ENCODE data around the gene PCDHA2. TPM values are rescaled to one million over a fixed set of nuclear protein-coding genes. Genes with fewer than 3 reads are reported as not detected.
"Not testable (repeated sequence)": the region's sequence is repeated elsewhere in the genome, so short reads cannot be mapped to it uniquely, and the experiment has no call there.

Gene PCDHA2
- total RNA-seq, 2 experiments from 2014 or later = not detected

DNA sequence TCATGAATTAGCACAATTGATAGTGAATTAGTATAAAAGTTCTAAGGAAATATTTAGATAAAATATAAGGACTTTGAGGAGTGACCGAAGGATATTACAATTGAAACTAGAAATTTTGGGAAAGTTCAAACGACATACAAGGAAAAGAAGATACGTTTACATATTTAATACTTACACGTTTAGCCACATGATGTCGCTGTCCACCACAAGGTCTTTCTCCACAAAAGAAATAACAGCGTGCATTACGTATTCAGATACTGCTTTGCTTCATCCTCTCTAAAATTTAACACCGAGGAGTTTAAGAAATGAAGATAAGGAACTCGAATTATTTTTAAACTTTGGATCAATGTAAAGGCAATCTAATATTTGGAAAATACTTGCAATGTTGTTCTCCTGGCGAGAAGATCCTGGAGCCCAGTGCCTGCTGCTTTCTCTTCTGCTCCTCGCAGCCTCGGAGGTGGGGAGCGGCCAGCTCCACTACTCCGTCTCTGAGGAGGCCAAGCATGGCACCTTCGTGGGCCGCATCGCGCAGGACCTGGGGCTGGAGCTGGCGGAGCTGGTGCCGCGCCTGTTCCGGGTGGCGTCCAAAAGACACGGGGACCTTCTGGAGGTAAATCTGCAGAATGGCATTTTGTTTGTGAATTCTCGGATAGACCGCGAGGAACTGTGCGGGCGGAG, 6.3 kb downstream of the PCDHA2 start, which contains the start of gene PCDHA3:
Gene PCDHA3 (plus strand): TSS at position 242 of the 678 bp plus-strand sequence.
- H3K36me3 Mint-ChIP-seq = no peaks in the 10 kb centered on the region
- no peak for DNase-seq
- no peak for ATAC-seq (ENCODE audit: low read depth)
- H3K27me3 Mint-ChIP-seq = no peaks in the 10 kb centered on the region
- POLR2A ChIA-PET = no interaction called here
- H3K4me1 Mint-ChIP-seq = no peaks in the 10 kb centered on the region
- H3K4me3 Mint-ChIP-seq = no peak within 1 kb of the TSS
- no peak within 1 kb of the TSS for H3K27ac Mint-ChIP-seq
- peaks cover 13% of the 10 kb centered on the region for H3K9me3 Mint-ChIP-seq

DNA sequence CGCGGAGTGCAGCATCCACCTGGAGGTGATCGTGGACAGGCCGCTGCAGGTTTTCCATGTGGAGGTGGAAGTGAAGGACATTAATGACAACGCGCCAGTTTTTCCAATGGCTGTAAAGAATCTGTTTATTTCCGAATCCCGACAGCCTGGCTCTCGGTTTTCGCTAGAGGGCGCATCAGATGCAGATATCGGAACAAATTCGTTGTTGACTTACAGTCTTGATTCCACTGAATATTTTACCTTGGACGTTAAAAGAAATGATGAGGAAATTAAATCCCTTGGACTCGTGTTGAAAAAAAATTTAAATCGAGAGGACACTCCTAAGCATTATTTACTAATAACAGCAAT, 6.8 kb downstream of the PCDHA2 start:
- ATAC-seq (ENCODE audit: low read depth) (no peak), DNase-seq (no peak)
- H3K4me3 Mint-ChIP-seq = no peak overlapping the region
- no peaks in the 10 kb centered on the region for H3K36me3 Mint-ChIP-seq
- H3K4me1 Mint-ChIP-seq = no peaks in the 10 kb centered on the region
- H3K27me3 Mint-ChIP-seq = no peaks in the 10 kb centered on the region
- H3K9me3 Mint-ChIP-seq = peaks cover 14% of the 10 kb centered on the region
- POLR2A ChIA-PET = no interaction called here
- no peak overlapping the region for H3K27ac Mint-ChIP-seq

DNA sequence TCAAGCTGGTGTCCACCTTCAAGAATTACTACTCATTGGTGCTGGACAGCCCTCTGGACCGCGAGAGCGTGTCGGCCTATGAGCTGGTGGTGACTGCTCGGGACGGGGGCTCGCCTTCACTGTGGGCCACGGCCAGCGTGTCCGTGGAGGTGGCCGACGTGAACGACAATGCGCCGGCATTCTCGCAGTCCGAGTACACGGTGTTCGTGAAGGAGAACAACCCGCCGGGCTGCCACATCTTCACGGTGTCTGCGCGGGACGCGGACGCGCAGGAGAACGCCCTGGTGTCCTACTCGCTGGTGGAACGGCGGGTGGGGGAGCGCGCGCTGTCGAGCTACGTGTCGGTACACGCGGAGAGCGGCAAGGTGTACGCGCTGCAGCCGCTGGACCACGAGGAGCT, 7.7 kb downstream of the PCDHA2 start:
- H3K4me1 Mint-ChIP-seq; ATAC-seq (ENCODE audit: low read depth); H3K36me3 Mint-ChIP-seq; H3K4me3 Mint-ChIP-seq; POLR2A ChIA-PET; H3K27me3 Mint-ChIP-seq; H3K27ac Mint-ChIP-seq: not testable (repeated sequence)
- DNase-seq = peak; percentile 33
- H3K9me3 Mint-ChIP-seq = peaks cover 16% of the 10 kb centered on the region

DNA sequence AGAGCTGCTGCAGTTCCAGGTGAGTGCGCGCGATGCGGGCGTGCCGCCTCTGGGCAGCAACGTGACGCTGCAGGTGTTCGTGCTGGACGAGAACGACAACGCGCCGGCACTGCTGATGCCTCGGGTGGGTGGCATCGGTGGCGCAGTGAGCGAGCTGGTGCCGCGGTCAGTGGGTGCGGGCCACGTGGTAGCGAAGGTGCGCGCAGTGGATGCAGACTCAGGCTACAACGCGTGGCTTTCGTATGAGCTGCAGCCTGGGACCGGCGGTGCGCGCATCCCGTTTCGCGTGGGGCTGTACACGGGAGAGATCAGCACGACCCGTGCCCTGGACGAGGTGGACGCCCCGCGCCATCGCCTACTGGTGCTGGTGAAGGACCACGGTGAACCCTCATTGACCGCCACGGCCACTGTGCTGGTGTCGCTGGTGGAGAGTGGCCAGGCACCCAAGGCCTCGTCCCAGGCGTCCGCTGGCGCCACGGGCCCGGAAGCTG, 8.2 kb downstream of the PCDHA2 start:
- Mint-ChIP-seq H3K27ac (no peak overlapping the region), H3K9me3 (peaks cover 16% of the 10 kb centered on the region), H3K4me1 (no peaks in the 10 kb centered on the region), H3K4me3 (no peak overlapping the region), H3K36me3 (no peaks in the 10 kb centered on the region), H3K27me3 (no peaks in the 10 kb centered on the region)
- no peak for ATAC-seq (ENCODE audit: low read depth)
- no peak for DNase-seq
- POLR2A ChIA-PET = no interaction called here

DNA sequence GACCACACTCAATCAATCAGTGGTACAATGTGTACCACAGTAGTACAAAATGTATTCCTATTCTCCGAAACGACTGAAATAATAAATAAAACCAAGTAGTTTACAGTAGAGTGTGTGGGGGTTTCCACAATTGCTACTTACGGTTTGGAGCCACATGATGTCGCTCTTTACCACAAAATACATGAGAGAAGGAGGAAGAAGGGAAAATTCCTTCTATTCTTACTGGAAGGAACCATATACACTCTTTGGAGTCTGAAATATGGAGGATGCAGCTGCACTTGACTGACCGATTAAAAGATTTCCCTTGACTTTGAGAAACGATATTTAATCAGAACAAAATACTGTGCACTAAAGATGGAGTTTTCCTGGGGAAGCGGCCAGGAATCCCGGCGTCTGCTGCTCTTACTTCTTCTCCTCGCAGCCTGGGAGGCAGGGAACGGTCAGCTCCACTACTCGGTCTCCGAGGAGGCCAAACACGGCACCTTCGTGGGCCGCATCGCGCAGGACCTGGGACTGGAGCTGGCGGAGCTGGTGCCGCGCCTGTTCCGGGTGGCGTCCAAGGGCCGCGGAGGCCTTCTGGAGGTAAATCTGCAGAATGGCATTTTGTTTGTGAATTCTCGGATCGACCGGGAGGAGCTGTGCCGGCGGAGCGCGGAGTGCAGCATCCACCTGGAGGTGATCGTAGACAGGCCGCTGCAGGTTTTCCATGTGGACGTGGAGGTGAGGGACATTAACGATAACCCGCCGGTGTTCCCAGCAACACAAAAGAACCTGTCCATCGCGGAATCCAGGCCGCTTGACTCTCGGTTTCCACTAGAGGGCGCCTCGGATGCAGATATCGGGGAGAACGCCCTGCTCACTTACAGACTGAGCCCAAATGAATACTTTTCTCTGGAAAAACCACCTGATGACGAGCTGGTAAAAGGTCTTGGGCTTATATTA, 12.5 kb downstream of the PCDHA2 start, which contains the start of gene PCDHA4:
Gene PCDHA4 (plus strand): TSS at position 235 of the 942 bp plus-strand sequence.
- Mint-ChIP-seq H3K4me1 (no peaks in the 10 kb centered on the region), H3K36me3 (no peaks in the 10 kb centered on the region), H3K27me3 (no peaks in the 10 kb centered on the region), H3K4me3 (no peak within 1 kb of the TSS), H3K27ac (no peak within 1 kb of the TSS), H3K9me3 (peaks cover 13% of the 10 kb centered on the region)
- ATAC-seq (ENCODE audit: low read depth) (no peak), DNase-seq (peak; percentile 28)
- POLR2A ChIA-PET = no interaction called here

DNA sequence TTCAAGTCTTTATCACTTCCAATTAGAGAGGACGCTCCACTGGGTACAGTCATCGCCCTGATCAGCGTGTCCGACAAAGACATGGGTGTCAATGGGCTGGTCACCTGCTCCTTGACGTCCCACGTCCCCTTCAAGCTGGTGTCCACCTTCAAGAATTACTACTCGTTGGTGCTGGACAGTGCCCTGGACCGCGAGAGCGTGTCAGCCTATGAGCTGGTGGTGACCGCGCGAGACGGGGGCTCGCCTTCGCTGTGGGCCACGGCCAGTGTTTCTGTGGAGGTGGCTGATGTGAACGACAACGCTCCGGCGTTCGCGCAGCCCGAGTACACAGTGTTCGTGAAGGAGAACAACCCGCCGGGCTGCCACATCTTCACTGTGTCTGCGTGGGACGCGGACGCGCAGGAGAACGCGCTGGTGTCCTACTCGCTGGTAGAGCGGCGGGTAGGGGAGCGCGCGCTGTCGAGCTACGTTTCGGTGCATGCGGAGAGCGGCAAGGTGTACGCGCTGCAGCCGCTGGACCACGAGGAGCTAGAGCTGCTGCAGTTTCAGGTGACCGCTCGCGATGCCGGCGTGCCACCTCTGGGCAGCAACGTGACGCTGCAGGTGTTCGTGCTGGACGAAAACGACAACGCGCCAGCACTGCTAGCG, 13.7 kb downstream of the PCDHA2 start:
- H3K27me3 Mint-ChIP-seq; H3K36me3 Mint-ChIP-seq; ATAC-seq (ENCODE audit: low read depth); H3K4me3 Mint-ChIP-seq; H3K27ac Mint-ChIP-seq; POLR2A ChIA-PET; H3K4me1 Mint-ChIP-seq; DNase-seq: not testable (repeated sequence)
- H3K9me3 Mint-ChIP-seq = peaks cover 15% of the 10 kb centered on the region

DNA sequence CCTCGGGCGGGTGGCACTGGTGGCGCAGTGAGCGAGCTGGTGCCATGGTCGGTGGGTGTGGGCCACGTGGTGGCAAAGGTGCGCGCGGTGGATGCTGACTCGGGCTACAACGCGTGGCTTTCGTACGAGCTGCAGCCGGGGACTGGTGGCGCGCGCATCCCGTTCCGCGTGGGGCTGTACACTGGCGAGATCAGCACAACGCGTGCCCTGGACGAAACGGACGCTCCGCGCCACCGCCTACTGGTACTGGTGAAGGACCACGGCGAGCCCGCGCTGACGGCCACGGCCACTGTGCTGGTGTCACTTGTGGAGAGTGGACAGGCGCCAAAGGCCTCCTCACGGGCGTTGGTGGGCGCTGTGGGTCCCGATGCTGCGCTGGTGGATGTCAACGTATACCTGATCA, 14.2 kb downstream of the PCDHA2 start:
- DNase-seq (no peak), ATAC-seq (ENCODE audit: low read depth) (no peak)

DNA sequence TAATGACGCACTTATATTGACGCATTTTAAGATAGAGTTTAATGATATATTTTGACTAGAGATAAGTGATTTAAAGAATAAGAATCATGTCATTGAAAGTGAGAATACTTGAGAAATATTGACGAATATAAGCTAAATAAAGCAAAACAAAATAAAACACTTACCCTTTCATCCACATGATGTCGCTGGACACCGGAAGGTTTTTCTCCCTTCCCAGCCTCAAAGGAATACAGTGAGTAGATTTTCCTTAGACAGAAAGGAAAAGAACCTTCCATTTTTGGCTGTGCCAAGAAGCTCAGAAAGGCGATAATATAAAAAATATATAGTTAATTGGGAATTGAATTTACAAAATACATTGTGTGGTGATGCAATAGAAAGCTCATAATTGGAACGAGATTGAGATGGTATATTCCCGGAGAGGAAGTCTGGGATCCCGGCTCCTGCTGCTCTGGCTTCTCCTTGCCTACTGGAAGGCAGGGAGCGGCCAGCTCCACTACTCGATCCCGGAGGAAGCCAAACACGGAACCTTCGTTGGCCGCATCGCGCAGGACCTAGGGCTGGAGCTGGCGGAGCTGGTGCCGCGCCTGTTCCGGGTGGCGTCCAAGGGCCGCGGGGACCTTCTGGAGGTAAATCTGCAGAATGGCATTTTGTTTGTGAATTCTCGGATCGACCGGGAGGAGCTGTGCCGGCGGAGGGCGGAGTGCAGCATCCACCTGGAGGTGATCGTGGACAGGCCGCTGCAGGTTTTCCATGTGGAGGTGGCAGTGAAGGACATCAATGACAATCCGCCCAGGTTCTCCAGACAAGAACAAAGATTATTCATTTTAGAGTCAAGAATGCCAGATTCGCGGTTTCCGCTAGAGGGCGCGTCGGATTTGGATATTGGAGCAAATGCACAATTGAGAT, 27.0 kb downstream of the PCDHA2 start, which contains the start of gene PCDHA5:
Gene PCDHA5 (plus strand): TSS at position 239 of the 906 bp plus-strand sequence.
- Mint-ChIP-seq H3K9me3 (peaks cover 6% of the 10 kb centered on the region), H3K4me1 (no peaks in the 10 kb centered on the region), H3K4me3 (no peak within 1 kb of the TSS), H3K36me3 (no peaks in the 10 kb centered on the region), H3K27ac (no peak within 1 kb of the TSS), H3K27me3 (no peaks in the 10 kb centered on the region)
- peak; percentile 28 for DNase-seq
- POLR2A ChIA-PET = no interaction called here
- ATAC-seq (ENCODE audit: low read depth) = no peak

More for the DNA sequence above, 14.2 kb downstream of the PCDHA2 start:
- Mint-ChIP-seq H3K27me3 (no peaks in the 10 kb centered on the region), H3K9me3 (peaks cover 13% of the 10 kb centered on the region), H3K27ac (no peak overlapping the region), H3K36me3 (no peaks in the 10 kb centered on the region), H3K4me1 (no peaks in the 10 kb centered on the region), H3K4me3 (no peak overlapping the region)
- POLR2A ChIA-PET = no interaction called here

DNA sequence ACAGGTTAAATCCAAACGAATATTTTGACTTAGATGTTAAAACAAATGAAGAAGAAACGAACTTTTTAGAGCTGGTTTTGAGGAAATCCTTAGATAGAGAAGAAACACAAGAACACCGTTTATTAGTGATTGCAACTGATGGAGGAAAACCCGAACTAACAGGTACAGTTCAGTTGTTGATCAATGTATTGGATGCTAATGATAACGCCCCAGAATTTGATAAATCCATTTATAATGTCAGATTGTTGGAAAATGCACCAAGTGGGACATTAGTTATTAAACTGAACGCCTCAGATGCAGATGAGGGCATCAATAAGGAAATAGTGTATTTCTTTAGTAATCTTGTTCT, 27.6 kb downstream of the PCDHA2 start:
- Mint-ChIP-seq H3K27ac (no peak overlapping the region), H3K9me3 (peaks cover 8% of the 10 kb centered on the region), H3K4me1 (no peaks in the 10 kb centered on the region), H3K27me3 (peaks cover 3% of the 10 kb centered on the region), H3K4me3 (no peak overlapping the region), H3K36me3 (no peaks in the 10 kb centered on the region)
- ATAC-seq (ENCODE audit: low read depth) (no peak), DNase-seq (no peak)
- POLR2A ChIA-PET = no interaction called here

DNA sequence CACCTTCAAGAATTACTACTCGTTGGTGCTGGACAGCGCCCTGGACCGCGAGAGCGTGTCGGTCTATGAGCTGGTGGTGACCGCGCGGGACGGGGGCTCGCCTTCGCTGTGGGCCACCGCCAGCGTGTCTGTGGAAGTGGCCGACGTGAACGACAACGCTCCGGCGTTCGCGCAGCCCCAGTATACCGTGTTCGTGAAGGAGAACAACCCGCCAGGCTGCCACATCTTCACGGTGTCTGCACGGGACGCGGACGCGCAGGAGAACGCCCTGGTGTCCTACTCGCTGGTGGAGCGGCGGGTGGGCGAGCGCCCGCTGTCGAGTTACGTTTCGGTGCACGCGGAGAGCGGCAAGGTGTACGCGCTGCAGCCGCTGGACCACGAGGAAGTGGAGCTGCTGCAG, 28.3 kb downstream of the PCDHA2 start:
- H3K27me3 Mint-ChIP-seq; H3K9me3 Mint-ChIP-seq; DNase-seq; H3K36me3 Mint-ChIP-seq; H3K4me1 Mint-ChIP-seq; ATAC-seq (ENCODE audit: low read depth); POLR2A ChIA-PET; H3K27ac Mint-ChIP-seq; H3K4me3 Mint-ChIP-seq: not testable (repeated sequence)

DNA sequence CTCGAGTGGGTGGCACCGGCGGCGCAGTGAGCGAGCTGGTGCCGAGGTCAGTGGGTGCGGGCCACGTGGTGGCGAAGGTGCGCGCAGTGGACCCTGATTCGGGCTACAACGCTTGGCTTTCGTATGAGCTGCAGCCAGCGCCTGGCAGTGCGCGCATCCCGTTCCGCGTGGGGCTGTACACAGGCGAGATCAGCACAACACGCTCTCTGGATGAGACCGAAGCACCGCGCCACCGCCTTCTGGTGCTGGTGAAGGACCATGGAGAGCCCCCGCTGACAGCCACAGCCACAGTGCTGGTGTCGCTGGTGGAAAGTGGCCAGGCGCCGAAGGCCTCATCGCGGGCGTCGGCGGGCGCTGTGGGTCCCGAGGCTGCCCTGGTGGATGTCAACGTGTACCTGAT, 28.8 kb downstream of the PCDHA2 start:
- POLR2A ChIA-PET = no interaction called here
- ATAC-seq (ENCODE audit: low read depth) (no peak), DNase-seq (no peak)
- H3K4me1 Mint-ChIP-seq = no peaks in the 10 kb centered on the region
- H3K27me3 Mint-ChIP-seq = peaks cover 3% of the 10 kb centered on the region
- no peak overlapping the region for H3K4me3 Mint-ChIP-seq
- H3K27ac Mint-ChIP-seq = no peak overlapping the region
- peaks cover 9% of the 10 kb centered on the region for H3K9me3 Mint-ChIP-seq
- no peaks in the 10 kb centered on the region for H3K36me3 Mint-ChIP-seq

DNA sequence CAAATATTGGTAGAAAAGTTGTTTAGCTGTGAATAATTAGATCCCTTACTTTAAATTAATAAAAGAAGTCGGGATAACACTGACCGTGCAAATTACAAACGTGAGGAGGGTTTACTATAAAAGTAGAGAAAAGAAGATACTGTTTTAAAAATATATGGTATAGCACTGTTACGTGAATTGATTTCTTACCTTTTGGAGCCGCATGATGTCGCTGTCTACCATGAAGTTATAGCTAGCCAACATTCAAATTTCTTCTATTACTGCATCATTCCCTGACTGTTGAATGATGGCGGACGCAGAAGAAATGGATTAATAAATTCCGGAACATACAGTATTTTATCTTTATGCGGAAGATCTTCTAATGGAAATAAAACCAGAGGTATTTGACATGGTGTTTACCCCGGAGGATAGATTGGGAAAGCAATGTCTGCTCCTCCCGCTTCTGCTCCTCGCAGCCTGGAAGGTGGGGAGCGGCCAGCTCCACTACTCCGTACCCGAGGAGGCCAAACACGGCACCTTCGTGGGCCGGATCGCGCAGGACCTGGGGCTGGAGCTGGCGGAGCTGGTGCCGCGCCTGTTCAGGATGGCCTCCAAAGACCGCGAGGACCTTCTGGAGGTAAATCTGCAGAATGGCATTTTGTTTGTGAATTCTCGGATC, 33.2 kb downstream of the PCDHA2 start, which contains the start of gene PCDHA6:
Gene PCDHA6 (plus strand): TSS at position 257 of the 658 bp plus-strand sequence. CDS start 132 bp downstream, at position 389.
- Mint-ChIP-seq H3K36me3 (no peaks in the 10 kb centered on the region), H3K4me3 (no peak within 1 kb of the TSS), H3K9me3 (peaks cover 14% of the 10 kb centered on the region), H3K4me1 (no peaks in the 10 kb centered on the region), H3K27ac (no peak within 1 kb of the TSS), H3K27me3 (peaks cover 6% of the 10 kb centered on the region)
- POLR2A ChIA-PET = no interaction called here
- no peak for DNase-seq
- no peak for ATAC-seq (ENCODE audit: low read depth)
